HCEC 1CT (cell line): Measurements from ENCODE around the gene MLX.
"Not testable (repeated sequence)": the region's sequence is repeated elsewhere in the genome, so short reads cannot be mapped to it uniquely, and the experiment has no call there.

Experiments used
- DNase-seq: peaks from one replicate; pipeline ENCODE4 v3.0.0-alpha.2; 2017

The MLX gene

DNA sequence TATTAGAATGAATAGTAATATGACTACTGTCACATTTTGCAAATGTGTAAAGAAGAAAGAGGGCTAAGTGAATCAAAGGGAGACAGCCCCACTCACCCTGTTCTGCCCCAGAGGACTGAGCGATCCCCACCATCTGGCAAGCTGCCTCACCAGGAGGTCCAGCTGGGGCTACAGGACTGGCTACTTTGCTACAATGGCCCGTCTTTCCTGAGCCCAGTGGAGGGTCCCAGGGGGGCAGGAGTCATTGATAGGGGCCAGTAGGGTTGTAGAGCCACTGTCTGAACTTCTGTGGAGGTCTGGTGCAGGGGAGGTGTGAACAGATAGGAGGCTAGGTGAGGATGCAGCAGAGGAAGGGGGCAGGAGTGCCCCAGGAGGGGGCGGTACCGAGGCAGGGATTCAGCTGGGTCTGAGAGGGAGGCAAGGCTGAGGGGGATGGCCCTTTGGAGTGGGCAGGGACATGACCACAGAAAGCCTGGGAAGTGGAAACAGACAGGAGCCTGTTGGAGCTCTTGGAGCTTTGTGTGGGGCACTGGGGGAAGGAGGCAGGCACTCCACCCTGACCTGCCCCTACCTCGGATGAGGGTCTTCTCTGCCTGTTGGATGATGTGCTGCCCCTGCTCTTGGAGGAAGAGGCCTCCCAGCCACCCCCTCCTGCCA lies 10.8 kb upstream of the MLX start:
- not testable (repeated sequence) for DNase-seq

- DNase-seq = no peak
These were observed 7.8 kb upstream of the MLX start for GRCh38 chr17:42559075-42559474.

DNA sequence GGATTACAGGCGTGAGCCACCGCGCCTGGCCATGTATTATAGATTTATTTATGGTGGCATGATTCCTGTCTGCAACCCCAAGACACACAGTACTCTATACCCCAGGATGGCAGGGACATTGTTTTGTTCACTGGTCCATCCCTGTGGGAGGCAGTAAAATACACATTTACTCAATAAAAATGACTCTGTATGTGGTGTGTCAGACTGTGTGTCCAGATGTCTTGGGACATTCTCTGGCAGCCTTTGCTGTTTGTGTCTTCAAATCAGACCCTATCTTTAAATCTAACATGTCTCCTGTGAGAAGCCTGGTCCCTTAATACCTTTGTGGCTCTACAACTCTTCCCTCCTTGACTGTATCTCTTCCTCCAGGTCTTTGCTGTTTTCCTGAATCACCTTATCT lies 6.7 kb upstream of the MLX start:
- DNase-seq = no peak

DNA sequence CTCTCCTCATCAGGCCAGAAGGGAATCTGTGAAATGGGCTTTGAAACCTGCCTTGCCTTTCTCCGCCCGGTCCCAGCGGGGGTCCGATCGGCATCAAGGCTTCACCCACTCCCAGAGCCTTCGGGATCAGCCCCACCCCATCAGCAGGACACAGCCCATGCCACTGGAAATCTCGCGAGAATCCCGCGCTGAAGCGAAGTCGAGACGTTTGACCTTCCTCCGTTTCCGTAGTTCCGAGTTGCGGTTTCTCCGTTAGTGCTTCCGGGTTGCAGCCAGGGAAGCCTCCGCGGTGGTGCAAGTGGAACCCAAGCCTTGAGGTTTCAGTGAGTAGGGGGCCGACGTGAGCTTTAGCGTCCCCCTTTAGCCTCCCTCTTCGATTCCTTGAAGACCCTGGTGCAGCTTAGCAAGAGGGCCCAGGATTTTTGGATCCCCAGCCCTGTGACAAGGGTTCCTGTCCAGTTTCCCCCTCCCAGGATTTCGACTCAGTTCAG lies 5.0 kb upstream of the MLX start, which contains the start of gene COASY:
Gene COASY (plus strand): TSS at position 252 of the 491 bp plus-strand sequence. CDS start 475 bp downstream, outside the sequence.
- peak; percentile 95 for DNase-seq

DNA sequence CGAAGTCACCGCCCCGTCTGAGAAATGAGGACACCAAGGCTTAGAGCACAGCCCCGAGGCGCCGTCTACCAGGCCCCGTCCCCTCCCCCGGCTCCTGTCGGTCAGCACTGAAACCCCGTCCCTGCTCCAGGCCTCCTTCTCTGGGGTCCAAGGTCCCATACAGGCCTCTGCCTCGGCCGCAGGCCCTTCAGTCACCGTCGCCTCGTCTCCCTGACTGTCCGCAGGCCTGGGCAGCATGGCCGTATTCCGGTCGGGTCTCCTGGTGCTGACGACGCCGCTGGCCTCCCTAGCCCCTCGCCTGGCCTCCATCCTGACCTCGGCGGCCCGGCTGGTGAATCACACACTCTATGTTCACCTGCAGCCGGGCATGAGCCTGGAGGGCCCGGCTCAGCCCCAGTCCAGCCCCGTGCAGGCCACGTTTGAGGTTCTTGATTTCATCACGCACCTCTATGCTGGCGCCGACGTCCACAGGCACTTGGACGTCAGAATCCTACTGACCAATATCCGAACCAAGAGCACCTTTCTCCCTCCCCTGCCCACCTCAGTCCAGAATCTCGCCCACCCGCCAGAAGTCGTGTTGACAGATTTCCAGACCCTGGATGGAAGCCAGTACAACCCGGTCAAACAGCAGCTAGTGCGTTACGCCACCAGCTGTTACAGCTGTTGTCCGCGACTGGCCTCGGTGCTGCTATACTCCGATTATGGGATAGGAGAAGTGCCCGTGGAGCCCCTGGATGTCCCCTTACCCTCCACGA lies 4.3 kb upstream of the MLX start:
- no peak for DNase-seq

DNA sequence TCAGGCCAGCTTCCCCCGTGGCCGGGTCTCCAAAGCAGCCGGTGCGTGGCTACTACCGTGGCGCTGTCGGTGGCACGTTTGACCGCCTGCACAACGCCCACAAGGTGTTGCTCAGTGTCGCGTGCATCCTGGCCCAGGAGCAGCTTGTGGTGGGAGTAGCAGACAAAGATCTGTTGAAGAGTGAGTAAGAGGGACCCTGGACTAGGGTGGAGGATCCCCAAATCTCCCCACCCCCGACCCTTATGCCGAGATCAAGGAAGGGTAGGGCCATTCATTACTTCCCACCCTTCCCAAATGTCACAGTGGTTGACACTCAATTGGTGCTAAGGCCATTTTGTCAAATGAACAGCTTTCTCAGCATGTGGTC lies 3.8 kb upstream of the MLX start:
- DNase-seq = no peak

DNA sequence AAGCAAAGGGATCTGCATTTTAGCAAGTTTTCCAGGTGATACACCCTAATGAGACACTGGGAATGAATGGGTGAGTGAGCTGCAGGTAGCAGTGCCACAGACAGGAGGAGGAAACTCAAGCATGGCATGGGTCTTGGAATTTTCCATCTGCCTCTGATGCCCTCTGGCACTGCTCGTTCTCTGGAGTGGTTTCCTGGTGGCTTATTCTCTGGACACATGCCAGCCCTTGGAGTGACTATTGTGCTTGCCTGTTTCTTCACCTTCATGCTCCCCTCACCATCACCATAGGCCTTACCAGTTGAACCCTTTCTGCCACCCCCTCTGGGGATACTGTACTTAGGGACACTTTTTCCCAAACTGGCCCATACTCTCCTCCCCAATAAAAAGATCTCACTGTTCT lies 3.4 kb upstream of the MLX start:
- no peak for DNase-seq

- no peak for DNase-seq
These were observed 3.0 kb upstream of the MLX start for GRCh38 chr17:42563950-42564349.

- DNase-seq = no peak
These were observed 1.9 kb upstream of the MLX start for GRCh38 chr17:42564815-42565522.

DNA sequence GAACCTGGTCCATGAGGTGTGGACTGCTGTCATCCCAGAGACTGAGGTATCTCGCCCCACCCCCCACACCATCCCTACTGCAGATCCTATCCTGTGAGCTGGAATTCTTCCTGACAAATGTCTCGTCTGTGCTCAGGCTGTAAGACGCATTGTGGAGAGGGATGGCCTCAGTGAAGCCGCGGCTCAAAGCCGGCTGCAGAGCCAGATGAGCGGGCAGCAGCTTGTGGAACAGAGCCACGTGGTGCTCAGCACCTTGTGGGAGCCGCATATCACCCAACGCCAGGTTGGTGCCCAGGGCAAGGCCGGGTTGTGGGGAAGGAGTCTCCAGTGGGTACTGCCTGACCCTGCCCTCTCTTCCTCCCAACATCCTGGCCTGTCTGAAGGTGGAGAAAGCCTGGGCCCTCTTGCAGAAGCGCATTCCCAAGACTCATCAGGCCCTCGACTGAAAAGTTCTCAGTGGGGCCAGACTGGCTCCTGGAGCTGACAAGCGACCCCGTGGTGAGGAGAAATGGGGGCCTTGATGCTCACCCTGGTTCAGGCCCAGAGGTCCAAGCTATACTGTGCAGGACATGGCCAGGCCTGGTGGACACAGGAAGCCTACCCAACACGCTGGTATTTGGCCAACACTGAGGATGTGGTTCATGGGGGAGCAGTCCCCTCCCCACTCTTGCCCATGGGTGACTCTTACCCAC lies 1.2 kb upstream of the MLX start:
- no peak for DNase-seq

DNA sequence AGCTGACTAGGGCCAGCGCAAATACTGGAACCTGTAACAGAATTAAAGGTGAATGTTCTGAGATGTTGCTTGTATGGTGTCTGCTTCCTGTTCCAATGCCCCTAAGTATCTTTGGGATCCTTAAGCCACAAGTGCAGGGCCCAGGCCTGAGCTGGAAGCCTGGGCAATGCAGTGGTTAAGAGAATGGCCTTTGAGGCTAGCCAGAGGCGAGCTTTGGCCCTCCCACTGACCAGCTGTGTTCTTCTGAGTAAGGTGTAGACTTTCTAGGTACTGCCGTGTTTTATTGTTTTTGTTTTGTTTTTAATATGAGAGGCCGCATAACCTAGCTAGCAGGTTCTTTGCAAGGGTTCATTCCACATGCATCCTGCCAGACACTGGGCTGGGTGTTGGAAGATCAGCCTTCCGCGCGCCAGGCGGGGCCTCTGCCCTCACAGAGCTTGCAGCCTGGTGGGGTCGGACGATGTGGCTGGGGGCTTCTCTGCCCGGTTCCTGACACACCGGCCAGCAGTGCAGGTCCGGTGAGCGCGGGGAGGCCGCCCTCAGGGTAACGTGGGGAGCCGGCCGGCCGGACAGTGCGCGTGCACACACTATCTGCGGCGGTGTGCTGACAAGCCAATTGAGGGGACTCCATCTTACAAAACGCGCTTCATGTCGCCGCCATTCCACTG lies 551 bp upstream of the MLX start:
- no peak for DNase-seq

GRCh38 chr17:42568341-42569111 lies 1.6 kb downstream of the MLX start:
- no peak for DNase-seq

DNA sequence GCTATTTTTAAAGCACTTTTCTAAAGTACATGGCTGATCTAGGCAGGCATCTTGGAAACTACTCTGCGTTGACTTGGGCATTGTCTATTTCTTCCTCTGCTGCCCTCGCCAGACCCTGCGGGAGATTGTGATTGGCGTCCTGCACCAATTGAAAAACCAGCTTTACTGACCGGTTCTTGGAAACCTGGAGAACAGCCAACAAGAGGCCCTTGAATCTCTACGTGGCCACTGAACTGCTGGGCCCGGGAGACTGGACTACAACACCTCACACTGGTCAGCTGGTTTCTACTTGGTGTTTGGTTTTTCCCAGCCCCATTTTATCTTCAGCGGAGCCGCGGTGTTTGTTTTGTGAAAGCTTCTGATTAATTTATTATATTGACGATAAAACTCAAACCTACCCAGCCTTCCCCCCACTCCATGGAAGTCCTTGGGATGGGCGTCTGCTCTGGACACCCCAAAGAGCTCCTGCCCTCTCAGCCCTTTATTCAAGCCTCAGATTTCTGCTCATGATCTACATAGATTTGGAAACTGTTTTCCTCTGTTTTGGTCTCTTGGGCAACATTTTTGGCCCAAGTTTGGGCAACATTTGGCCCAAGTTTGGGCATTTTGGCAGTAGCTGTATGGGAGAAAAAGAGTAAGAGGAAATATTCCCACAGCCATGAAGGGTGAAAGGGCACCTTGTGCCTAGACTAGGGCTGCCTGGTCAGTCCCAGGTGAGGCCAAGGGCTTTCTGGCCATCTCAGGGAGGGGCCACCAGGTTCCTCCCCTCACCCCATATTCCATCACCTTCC lies 4.7 kb downstream of the MLX start:
- no peak for DNase-seq

DNA sequence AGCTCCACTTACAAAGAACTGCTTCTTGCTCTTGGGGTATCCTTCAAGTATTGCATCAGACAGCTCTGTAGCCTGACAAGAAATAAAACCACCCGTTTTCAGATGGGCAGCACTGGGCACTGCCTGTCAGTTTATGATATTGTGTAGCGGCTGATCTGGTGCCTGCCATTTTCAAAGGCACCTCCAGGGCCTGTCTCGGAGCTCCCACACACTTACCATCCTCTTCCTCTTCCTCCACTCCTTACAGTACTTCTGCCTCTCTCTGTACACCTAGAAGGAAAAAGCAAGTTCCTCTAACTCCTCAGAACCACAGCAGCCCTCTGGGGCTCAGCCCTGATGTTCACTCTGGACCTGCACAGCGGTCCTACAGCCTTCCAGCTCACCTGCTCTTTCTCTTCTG lies 6.2 kb downstream of the MLX start:
- no peak for DNase-seq

- no peak for DNase-seq
These were observed 7.6 kb downstream of the MLX start for GRCh38 chr17:42574463-42574862.

GRCh38 chr17:42577140-42577531 lies 10.2 kb downstream of the MLX start:
- DNase-seq = no peak

DNA sequence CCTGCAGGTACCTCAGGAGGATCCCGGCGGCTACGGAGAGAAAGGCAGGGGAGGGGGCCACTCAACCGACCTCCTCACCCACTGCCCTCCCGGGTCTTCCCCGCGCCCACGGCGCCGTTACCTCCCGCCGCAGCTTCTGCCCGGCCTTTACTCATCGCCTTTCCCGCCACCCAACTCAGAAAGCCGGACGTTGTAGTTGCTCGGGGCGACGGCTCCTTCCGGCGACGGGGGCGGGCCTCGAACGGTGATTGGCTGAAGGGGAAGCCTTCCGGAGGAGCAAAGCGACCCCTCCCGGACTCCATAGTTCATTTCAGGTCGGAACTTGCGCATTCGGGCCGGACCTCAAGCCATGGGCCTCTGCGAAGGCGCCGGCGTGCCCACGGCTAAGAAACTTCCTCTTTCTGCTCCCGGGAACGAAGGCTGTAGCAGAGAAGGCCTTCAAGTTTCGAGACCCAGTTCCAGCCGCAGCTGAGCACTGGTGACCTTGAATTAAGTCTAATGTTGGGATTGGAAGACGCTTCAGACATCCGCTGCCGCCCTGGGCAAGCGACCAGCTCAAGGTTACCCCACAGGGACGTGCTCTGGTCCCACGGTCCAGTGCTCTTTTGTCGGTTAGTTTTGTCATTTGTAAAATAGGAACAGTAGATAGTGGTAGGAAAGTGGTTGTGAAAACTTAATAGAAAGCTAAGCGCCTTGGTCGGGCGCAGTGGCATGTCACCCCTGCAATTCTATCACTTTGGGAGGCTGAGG lies 10.8 kb downstream of the MLX start, which contains the start of gene PSMC3IP:
Gene PSMC3IP (minus strand): TSS at position 198 of the 750 bp plus-strand sequence. CDS start 43 bp downstream, at position 155.
- DNase-seq = peak; percentile 95

DNA sequence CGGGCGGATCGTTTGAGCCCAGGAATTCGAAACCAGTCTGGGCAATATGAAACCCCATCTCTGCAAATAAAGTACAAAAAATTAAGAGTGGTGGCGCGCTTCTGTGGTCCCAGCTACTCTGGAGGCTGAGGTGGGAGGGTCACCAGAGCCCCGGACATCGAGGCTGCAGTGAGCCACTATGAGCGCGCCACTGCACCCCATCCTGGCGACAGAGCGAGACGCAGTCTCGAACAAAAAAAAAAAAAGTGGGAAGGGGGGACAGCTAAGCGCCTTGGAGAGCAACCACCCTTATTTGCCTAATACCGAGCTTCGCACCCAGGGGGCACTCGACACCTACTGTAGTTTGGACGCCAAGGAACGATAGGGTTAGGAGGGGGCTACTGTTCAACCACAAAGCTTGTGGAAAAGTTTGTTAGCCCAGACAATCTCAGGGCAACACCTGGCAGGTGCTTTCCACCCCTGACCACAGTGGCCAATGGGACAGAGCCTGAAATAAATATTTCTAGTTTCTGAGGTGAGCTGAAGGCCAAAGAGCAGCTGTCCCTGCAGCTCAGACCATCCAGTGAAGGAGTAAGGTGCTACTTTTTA lies 11.5 kb downstream of the MLX start:
- peak; percentile 57 for DNase-seq

GRCh38 chr17:42579794-42580551 lies 13.1 kb downstream of the MLX start:
- no peak for DNase-seq
